ENCODE measurements around the gene MAML1. TPM values are rescaled to one million over a fixed set of nuclear protein-coding genes. Genes with fewer than 3 reads are reported as not detected.

MAML1 gene
- total RNA-seq, 3 donors from 2014 or later (not counting 1 experiment from before 2014, with no cell fraction given): 28.8 to 45.4 (median 37.6) TPM

- WGBS (ENCODE audit: insufficient coverage): 96% methylated on average over 13 of the region's 13 CpGs
- intact Hi-C loops (cut with micrococcal nuclease): no loop called here
- Histone ChIP-seq H3K4me1 (ENCODE audit: control insufficient read depth, insufficient read depth, low read length) (peaks cover 31% of the 10 kb centered on the region), H3K36me3 (ENCODE audit: control insufficient read depth, insufficient read depth, low read length) (peaks cover 65% of the 10 kb centered on the region), H3K9me3 (ENCODE audit: control insufficient read depth, insufficient read depth, low read length) (no peaks in the 10 kb centered on the region), H3K4me3 (ENCODE audit: low read length) (no peak overlapping the region), H3K27me3 (ENCODE audit: control insufficient read depth, insufficient read depth, low read length) (no peaks in the 10 kb centered on the region), H3K27ac (ENCODE audit: low read length) (no peak overlapping the region)
- Mint-ChIP-seq H3K4me1 (peaks cover 51 to 52% of the 10 kb centered on the region in 2 donors), H3K27ac (peak overlapping the region; percentile 47 to 98), H3K36me3 (peaks cover 23% of the 10 kb centered on the region), H3K4me3 (no peak overlapping the region), H3K27me3 (ENCODE audit: low read depth in 2 of 2) (no peaks in the 10 kb centered on the region), H3K9me3 (no peaks in the 10 kb centered on the region)
- DNase-seq (peak in 1 of 2 donors; percentile 7), ATAC-seq (no peak)
- no peak for TF ChIP-seq CTCF (IDR thresholded peaks at IDR 0.05)
Observed at GRCh38 chr5:179825655-179826182, 93.1 kb downstream of the MAML1 start.

Other genes with a start within 250 kb of the MAML1 start
- gene RUFY1, start 182.3 kb upstream of the MAML1 start, total RNA-seq: 10 to 100 TPM; 40.4 to 48.7 (median 46.6) TPM
- gene HNRNPH1, start 109.2 kb upstream of the MAML1 start, total RNA-seq: 1,000 to 10,000 TPM; 1,749 to 2,212 (median 1,853) TPM
- not detected for gene CBY3, start 51.8 kb upstream of the MAML1 start, total RNA-seq
- 100 to 1,000 TPM; 233 to 291 (median 260) TPM for gene CANX, start 33.9 kb upstream of the MAML1 start, total RNA-seq
- 1 to 10 TPM; 3.0 to 5.4 (median 3.5) TPM for gene LTC4S, start 61.2 kb downstream of the MAML1 start, total RNA-seq
- 100 to 1,000 TPM; 143 to 159 (median 144) TPM for gene MGAT4B, start 74.0 kb downstream of the MAML1 start, total RNA-seq
- gene SQSTM1, start 88.1 kb downstream of the MAML1 start, total RNA-seq: 100 to 1,000 TPM; 474 to 707 (median 657) TPM
- gene MRNIP, start 126.0 kb downstream of the MAML1 start, total RNA-seq: 10 to 100 TPM; 19.7 to 40.2 (median 25.4) TPM
- 100 to 1,000 TPM; 102 to 115 (median 113) TPM for gene TBC1D9B, start 175.1 kb downstream of the MAML1 start, total RNA-seq